Testis (tissue), 3 donors: ENCODE results near the gene ARHGEF11. TPM values are rescaled to one million over a fixed set of nuclear protein-coding genes. Genes with fewer than 3 reads are reported as not detected.

Experiments used
- DNase-seq: peaks from one replicate; pipeline ENCODE4 v3.0.0-alpha.2; 2019
- H3K27ac ChIP-seq, 2 donors: fragments of 200-600 bp; sonication (generic); one replicate each; pipeline ENCODE4 v1.5.1; 2019
- H3K27me3 ChIP-seq: fragments of 200-600 bp; sonication (generic); one replicate; pipeline ENCODE4 v1.5.1; 2019
- H3K36me3 ChIP-seq: fragments of 200-600 bp; sonication (generic); one replicate; pipeline ENCODE4 v1.5.1; 2017; ENCODE audit warnings: low read depth; ENCODE audit errors: missing control alignments
- H3K4me1 ChIP-seq: fragments of 200-600 bp; sonication (generic); one replicate; pipeline ENCODE4 v1.5.1; 2019
- H3K4me3 ChIP-seq, 2 donors: fragments of 200-600 bp; sonication (generic); one replicate each; pipeline ENCODE4 v1.5.1; 2017 to 2019
- H3K9me3 ChIP-seq: fragments of 200-600 bp; sonication (generic); one replicate; pipeline ENCODE4 v1.5.1; 2017
- CTCF ChIP-seq, 3 experiments: fragments of 450-650 bp in 2 of 3; fragments of 200-600 bp in 1 of 3; sonication (generic) in 1 of 3; IDR thresholded peaks; one replicate each; pipeline ENCODE4 v1.5.1; 2016 to 2019; ENCODE audit warnings: antibody characterized with exemption in 3 of 3, mild to moderate bottlenecking in 2 of 3, moderate library complexity in 1 of 3
- POLR2A ChIP-seq: fragments of 450-650 bp; IDR thresholded peaks from one replicate; pipeline ENCODE4 v1.6.1; 2017; ENCODE audit warnings: antibody characterized with exemption, mild to moderate bottlenecking, moderate library complexity
- WGBS, 2 donors: methylation state at CpG; one replicate each; pipeline ENCODE4 v1.1.5; 2018; 5-methylcytosine and 5-hydroxymethylcytosine counted together
- intact Hi-C: fragments of 100-400 bp; cut with DNase I; formaldehyde crosslinking; loops from one replicate; pipeline ENCODE4 v1.15.1; 2023; ENCODE audit warnings: low total_unique reads
- polyA plus RNA-seq: library from polyadenylated mRNA; stranded (reverse); fragments of 350-450 nt; fragmentation: Illumina TruSeq; extraction: RNeasy Lipid Tissue Mini Kit (QIAGEN cat#74804); gene quantifications from one replicate; pipeline ENCODE4 v1.2.3, GENCODE V29; 2014; ENCODE audit warnings: low read depth, low replicate concordance; ENCODE audit not compliant: insufficient read depth
- total RNA-seq, 2 donors: library from RNA; depleted of rRNA; stranded (reverse); fragments of >200 nt; gene quantifications; one replicate each; pipeline ENCODE4 v1.2.3, GENCODE V29; 2016

The ARHGEF11 gene
- total and polyA plus RNA-seq, 3 donors from 2014 or later, result 69.2 to 120 (median 113) TPM

GRCh38 chr1:156970017-156970416 lies 75.5 kb downstream of the ARHGEF11 start:
- TF ChIP-seq POLR2A (no peak), CTCF (IDR thresholded peaks at IDR 0.05) (no peak)
- WGBS, 2 donors, result 88 to 92% methylated on average over 3 of the region's 3 CpGs
- no peak overlapping the region for H3K4me3 ChIP-seq
- H3K27ac ChIP-seq, result no peak overlapping the region
- no peaks in the 10 kb centered on the region for H3K36me3 ChIP-seq
- H3K4me1 ChIP-seq, result no peaks in the 10 kb centered on the region
- no peaks in the 10 kb centered on the region for H3K9me3 ChIP-seq
- intact Hi-C loops, result no loop called here
- no peak for DNase-seq
- H3K27me3 ChIP-seq, result no peaks in the 10 kb centered on the region

GRCh38 chr1:156969496-156969895 lies 76.0 kb downstream of the ARHGEF11 start:
- TF ChIP-seq POLR2A (no peak), CTCF (IDR thresholded peaks at IDR 0.05) (no peak)
- Histone ChIP-seq H3K27ac (no peak overlapping the region), H3K27me3 (no peaks in the 10 kb centered on the region), H3K4me3 (no peak overlapping the region), H3K9me3 (no peaks in the 10 kb centered on the region), H3K4me1 (no peaks in the 10 kb centered on the region), H3K36me3 (no peaks in the 10 kb centered on the region)
- intact Hi-C loops, result no loop called here
- WGBS, 2 donors, result 89% methylated on average over 3 of the region's 3 CpGs
- DNase-seq, result no peak

- WGBS, 2 donors, result 94% methylated on average over 2 of the region's 2 CpGs
- Histone ChIP-seq H3K4me3 (no peak overlapping the region), H3K4me1 (no peaks in the 10 kb centered on the region), H3K27ac (no peak overlapping the region), H3K9me3 (no peaks in the 10 kb centered on the region), H3K36me3 (no peaks in the 10 kb centered on the region), H3K27me3 (no peaks in the 10 kb centered on the region)
- intact Hi-C loops, result no loop called here
- TF ChIP-seq CTCF (IDR thresholded peaks at IDR 0.05) (no peak), POLR2A (no peak)
- no peak for DNase-seq
These were observed 81.1 kb downstream of the ARHGEF11 start for GRCh38 chr1:156964441-156964840.

- Histone ChIP-seq H3K27me3 (no peaks in the 10 kb centered on the region), H3K9me3 (no peaks in the 10 kb centered on the region), H3K36me3 (no peaks in the 10 kb centered on the region), H3K4me3 (no peak overlapping the region), H3K27ac (no peak overlapping the region), H3K4me1 (no peaks in the 10 kb centered on the region)
- TF ChIP-seq POLR2A (no peak), CTCF (IDR thresholded peaks at IDR 0.05) (no peak)
- WGBS, 2 donors, result 56 to 65% methylated on average over 3 of the region's 3 CpGs
- DNase-seq, result no peak
- intact Hi-C loops, result no loop called here
These were observed 81.9 kb downstream of the ARHGEF11 start for GRCh38 chr1:156963621-156964020.

GRCh38 chr1:156961709-156962108 lies 83.8 kb downstream of the ARHGEF11 start:
- H3K4me1 ChIP-seq, result no peaks in the 10 kb centered on the region
- no peak for DNase-seq
- no peaks in the 10 kb centered on the region for H3K27me3 ChIP-seq
- intact Hi-C loops, result no loop called here
- no peak overlapping the region for H3K27ac ChIP-seq
- H3K9me3 ChIP-seq, result no peaks in the 10 kb centered on the region
- TF ChIP-seq CTCF (IDR thresholded peaks at IDR 0.05), result no peak
- TF ChIP-seq POLR2A, result no peak
- H3K4me3 ChIP-seq, result no peak overlapping the region
- H3K36me3 ChIP-seq, result no peaks in the 10 kb centered on the region
- WGBS, 2 donors, result 73% methylated on average over 4 of the region's 4 CpGs
